A673 (cell line): ENCODE data around the gene KLHL1. TPM values are rescaled to one million over a fixed set of nuclear protein-coding genes. Genes with fewer than 3 reads are reported as not detected.

ENCODE experiments used
- BruUV-seq: library from RNA; stranded (reverse); fragments of 400-500 nt; replicated peaks from 2 replicates; lab custom pipeline; 2021; lab: Mats Ljungman, UMichigan
- CTCF ChIA-PET: fragments of 300-600 bp; sonication (Branson Sonifier 250); formaldehyde crosslinking; loops from one replicate; lab custom pipeline; 2022; ENCODE audit warnings: antibody characterized with exemption; lab: Charles Lee
- POLR2A ChIA-PET: fragments of 300-600 bp; sonication (Branson Sonifier 250); formaldehyde crosslinking; loops from one replicate; lab custom pipeline; 2022; ENCODE audit warnings: antibody characterized with exemption; ENCODE audit not compliant: low non-redundant PET; lab: Charles Lee
- DNase-seq: peaks from one replicate; pipeline ENCODE4 v3.0.0-alpha.2; 2015; ENCODE audit warnings: low spot score
- H3K27ac ChIP-seq: fragments of 200-600 bp; sonication (generic); 2 replicates; pipeline ENCODE4 v1.5.1; 2016; ENCODE audit warnings: mixed run types, low read depth, mild to moderate bottlenecking, mixed read lengths, antibody characterized with exemption, low read length; ENCODE audit not compliant: poor library complexity, severe bottlenecking
- H3K27me3 ChIP-seq: fragments of 200-600 bp; sonication (generic); replicated peaks from 2 replicates; pipeline ENCODE4 v1.6.1; 2017; ENCODE audit warnings: mixed run types, low read depth, mild to moderate bottlenecking, mixed read lengths, antibody characterized with exemption, low read length; ENCODE audit not compliant: insufficient read depth, poor library complexity
- H3K36me3 ChIP-seq: fragments of 200-600 bp; sonication (generic); 2 replicates; pipeline ENCODE4 v1.6.1; 2016; ENCODE audit warnings: mixed run types, mild to moderate bottlenecking, mixed read lengths, antibody characterized with exemption, low read length; ENCODE audit not compliant: insufficient read depth, poor library complexity, severe bottlenecking
- H3K4me1 ChIP-seq: fragments of 200-600 bp; sonication (generic); 2 replicates; pipeline ENCODE4 v1.6.1; 2017; ENCODE audit warnings: mixed run types, mild to moderate bottlenecking, mixed read lengths, antibody characterized with exemption, low read length; ENCODE audit not compliant: insufficient read depth, poor library complexity, severe bottlenecking
- H3K4me3 ChIP-seq: fragments of 200-600 bp; sonication (generic); 2 replicates; pipeline ENCODE4 v1.5.1; 2016; ENCODE audit warnings: low read depth, mixed run types, mild to moderate bottlenecking, mixed read lengths, low read length; ENCODE audit not compliant: poor library complexity, severe bottlenecking
- H3K9me3 ChIP-seq: fragments of 200-600 bp; sonication (generic); 2 replicates; pipeline ENCODE4 v1.6.1; 2016; ENCODE audit warnings: mixed run types, low read depth, mild to moderate bottlenecking, mixed read lengths, antibody characterized with exemption, low read length; ENCODE audit not compliant: poor library complexity, severe bottlenecking
- EZH2 ChIP-seq: fragments of 200-600 bp; sonication (generic); IDR thresholded peaks from 2 replicates; pipeline ENCODE4 v1.6.1; 2017; ENCODE audit warnings: borderline replicate concordance, low read depth, mild to moderate bottlenecking, mixed read lengths, antibody characterized with exemption, low read length; ENCODE audit not compliant: poor library complexity, severe bottlenecking
- intact Hi-C: fragments of 100-400 bp; cut with micrococcal nuclease; formaldehyde crosslinking; loops from one replicate; pipeline ENCODE4 v1.10.0; 2022; ENCODE audit not compliant: unreplicated experiment
- total RNA-seq: library from RNA; stranded (reverse); gene quantifications from 2 replicates; pipeline ENCODE4 v1.2.3, GENCODE V29; 2021
- TF ChIP-seq, protein P1 (sequence below): fragments of 300-800, 200-600 bp; sonication (generic); conservative IDR thresholded peaks from 2 replicates; pipeline ENCODE4 v1.5.1; 2017; ENCODE audit warnings: low read depth, mild to moderate bottlenecking, antibody characterized with exemption, low read length, moderate library complexity, mixed read lengths

Gene KLHL1
- total RNA-seq, 1 experiment from 2014 or later = not detected

DNA sequence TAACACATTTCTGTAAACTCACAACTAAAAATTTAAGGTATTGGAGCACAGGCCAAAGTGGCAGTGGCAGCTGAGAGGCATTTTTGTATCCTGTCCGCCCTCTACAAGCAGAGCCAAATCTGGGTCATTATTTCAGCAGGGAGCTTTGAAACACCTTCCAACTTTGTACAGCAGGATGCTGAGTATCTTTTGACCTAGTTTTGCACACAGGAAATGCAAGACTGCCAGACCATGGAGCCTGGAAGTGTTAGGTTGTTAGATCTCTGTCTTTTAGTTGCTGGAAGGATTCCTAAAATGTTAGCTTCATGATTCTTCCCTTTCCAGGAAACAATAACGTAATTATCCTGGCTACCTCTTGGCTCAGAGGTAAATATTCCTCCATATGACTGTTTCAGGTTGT, 149.2 kb downstream of the KLHL1 start:
- H3K27me3 ChIP-seq = peaks cover 4% of the 10 kb centered on the region
- ChIA-PET CTCF (no interaction called here), POLR2A (interaction anchor here (0.7 kb wide), 1 partner anchor 28 kb away, joined by 5 read pairs; no protein-coding TSS in a partner anchor)
- H3K36me3 ChIP-seq = no peaks in the 10 kb centered on the region
- intact Hi-C loops = no loop called here
- no peak for DNase-seq
- no peak overlapping the region for H3K27ac ChIP-seq
- no TSS peak for BruUV-seq
- H3K9me3 ChIP-seq = no peaks in the 10 kb centered on the region
- H3K4me1 ChIP-seq = no peaks in the 10 kb centered on the region
- H3K4me3 ChIP-seq = no peak overlapping the region
- TF ChIP-seq, protein P1, sequence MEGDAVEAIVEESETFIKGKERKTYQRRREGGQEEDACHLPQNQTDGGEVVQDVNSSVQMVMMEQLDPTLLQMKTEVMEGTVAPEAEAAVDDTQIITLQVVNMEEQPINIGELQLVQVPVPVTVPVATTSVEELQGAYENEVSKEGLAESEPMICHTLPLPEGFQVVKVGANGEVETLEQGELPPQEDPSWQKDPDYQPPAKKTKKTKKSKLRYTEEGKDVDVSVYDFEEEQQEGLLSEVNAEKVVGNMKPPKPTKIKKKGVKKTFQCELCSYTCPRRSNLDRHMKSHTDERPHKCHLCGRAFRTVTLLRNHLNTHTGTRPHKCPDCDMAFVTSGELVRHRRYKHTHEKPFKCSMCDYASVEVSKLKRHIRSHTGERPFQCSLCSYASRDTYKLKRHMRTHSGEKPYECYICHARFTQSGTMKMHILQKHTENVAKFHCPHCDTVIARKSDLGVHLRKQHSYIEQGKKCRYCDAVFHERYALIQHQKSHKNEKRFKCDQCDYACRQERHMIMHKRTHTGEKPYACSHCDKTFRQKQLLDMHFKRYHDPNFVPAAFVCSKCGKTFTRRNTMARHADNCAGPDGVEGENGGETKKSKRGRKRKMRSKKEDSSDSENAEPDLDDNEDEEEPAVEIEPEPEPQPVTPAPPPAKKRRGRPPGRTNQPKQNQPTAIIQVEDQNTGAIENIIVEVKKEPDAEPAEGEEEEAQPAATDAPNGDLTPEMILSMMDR = no peak
- no peak for TF ChIP-seq EZH2

DNA sequence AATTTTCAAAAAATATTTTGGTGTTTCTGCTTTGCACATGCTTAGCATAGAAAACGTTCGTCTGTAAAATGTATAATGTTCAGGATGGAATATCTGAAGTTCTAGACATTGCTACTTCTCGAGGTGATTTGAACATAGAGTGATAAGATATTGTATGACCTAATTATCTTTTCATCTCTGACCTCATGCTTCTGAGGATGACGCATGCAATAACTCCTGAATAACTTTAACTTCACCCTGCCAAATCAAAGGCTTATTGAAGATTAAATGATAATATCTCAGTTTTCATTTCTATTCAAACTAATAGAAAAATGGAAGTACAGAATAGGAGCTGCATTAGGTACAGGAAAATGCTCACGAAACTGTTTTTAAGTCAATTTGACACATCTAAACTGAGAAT, 151.4 kb downstream of the KLHL1 start:
- Histone ChIP-seq H3K4me3 (no peak overlapping the region), H3K9me3 (no peaks in the 10 kb centered on the region), H3K36me3 (no peaks in the 10 kb centered on the region), H3K27me3 (no peaks in the 10 kb centered on the region), H3K27ac (no peak overlapping the region), H3K4me1 (no peaks in the 10 kb centered on the region)
- ChIA-PET CTCF (no interaction called here), POLR2A (no interaction called here)
- no peak for DNase-seq
- BruUV-seq = no TSS peak
- intact Hi-C loops = no loop called here
- TF ChIP-seq, protein P1 = no peak
- TF ChIP-seq EZH2 = no peak

DNA sequence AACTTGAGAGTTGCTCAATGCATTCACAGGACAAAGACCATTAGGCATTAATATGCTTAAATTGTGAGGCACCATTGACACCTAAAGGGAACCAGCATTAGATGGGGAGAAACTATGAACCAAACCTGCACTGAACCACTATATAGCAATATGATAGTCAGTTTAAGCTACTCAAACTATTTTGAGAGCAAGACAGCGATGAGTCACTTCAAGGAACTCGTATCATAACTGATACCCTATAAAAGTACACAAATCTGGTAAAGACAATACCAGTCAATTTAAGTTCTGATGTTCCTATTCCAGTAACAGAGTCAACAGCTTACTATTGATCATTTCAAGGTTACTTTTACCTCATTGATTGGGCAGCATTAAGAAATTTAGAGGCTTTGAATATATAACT, 151.9 kb downstream of the KLHL1 start:
- no TSS peak for BruUV-seq
- POLR2A ChIA-PET = no interaction called here
- CTCF ChIA-PET = no interaction called here
- intact Hi-C loops = no loop called here
- no peak for TF ChIP-seq EZH2
- TF ChIP-seq, protein P1 = no peak
- Histone ChIP-seq H3K4me1 (no peaks in the 10 kb centered on the region), H3K27me3 (peaks cover 3% of the 10 kb centered on the region), H3K36me3 (no peaks in the 10 kb centered on the region), H3K9me3 (no peaks in the 10 kb centered on the region), H3K27ac (no peak overlapping the region), H3K4me3 (no peak overlapping the region)
- DNase-seq = no peak
